ENCODE data around the gene GPR143.

- no peak for TF ChIP-seq POLR2A (IDR thresholded peaks at IDR 0.05; ENCODE audit: low read length)
- no peak for TF ChIP-seq GATA1 (IDR thresholded peaks at IDR 0.05; ENCODE audit: low read depth, low read length)
Measured at GRCh38 chrX:9765072-9765736, 443 bp downstream of the GPR143 start.
